Progenitor cell of endocrine pancreas (in vitro differentiated cells): ENCODE data around the gene ATE1. TPM values are rescaled to one million over a fixed set of nuclear protein-coding genes. Genes with fewer than 3 reads are reported as not detected.
"Not testable (repeated sequence)": the region's sequence is repeated elsewhere in the genome, so short reads cannot be mapped to it uniquely, and the experiment has no call there.

Source experiments
- DNase-seq: peaks from one replicate; pipeline ENCODE4 v3.0.0; 2021; ENCODE audit warnings: low spot score; ENCODE audit not compliant: unreplicated experiment
- H3K27ac Mint-ChIP-seq: 2 replicates; pipeline ENCODE4 v1.8.0; 2021; ENCODE audit warnings: mild to moderate bottlenecking, moderate library complexity, mixed read lengths
- H3K27me3 Mint-ChIP-seq: 2 replicates; pipeline ENCODE4 v1.8.0; 2021; ENCODE audit warnings: mixed read lengths
- H3K36me3 Mint-ChIP-seq: 2 replicates; pipeline ENCODE4 v1.8.0; 2022; ENCODE audit warnings: mixed read lengths; ENCODE audit not compliant: insufficient read depth
- H3K4me1 Mint-ChIP-seq: 2 replicates; pipeline ENCODE4 v1.8.0; 2021; ENCODE audit warnings: low read depth, mixed read lengths
- H3K4me3 Mint-ChIP-seq: 2 replicates; pipeline ENCODE4 v1.8.0; 2021; ENCODE audit warnings: low read depth, mild to moderate bottlenecking, moderate library complexity, mixed read lengths
- H3K9me3 Mint-ChIP-seq: 2 replicates; pipeline ENCODE4 v1.8.0; 2021; ENCODE audit warnings: low read depth, mixed read lengths
- CTCF ChIP-seq: fragments of 200-600 bp; sonication (generic); IDR thresholded peaks from one replicate; pipeline ENCODE4 v1.5.0; 2021; ENCODE audit warnings: antibody characterized with exemption, mild to moderate bottlenecking; ENCODE audit not compliant: unreplicated experiment
- total RNA-seq: library from RNA; stranded (reverse); gene quantifications from 2 replicates; pipeline ENCODE4 v1.2.1, GENCODE V29; 2021

ATE1 gene
- total RNA-seq, 1 donor from 2014 or later = 41.0 TPM

GRCh38 chr10:121832647-121833046, 95.2 kb downstream of the ATE1 start:
- peak overlapping the region; percentile 37 for H3K27ac Mint-ChIP-seq
- H3K27me3 Mint-ChIP-seq = no peaks in the 10 kb centered on the region
- peaks cover 42% of the 10 kb centered on the region for H3K4me1 Mint-ChIP-seq
- H3K36me3 Mint-ChIP-seq = peaks cover 20% of the 10 kb centered on the region
- no peak overlapping the region for H3K4me3 Mint-ChIP-seq
- TF ChIP-seq CTCF = no peak
- no peak for DNase-seq
- H3K9me3 Mint-ChIP-seq = no peaks in the 10 kb centered on the region

GRCh38 chr10:121831777-121832176, 96.1 kb downstream of the ATE1 start:
- no peak for DNase-seq
- Mint-ChIP-seq H3K4me3 (no peak overlapping the region), H3K27ac (peak overlapping the region; percentile 24), H3K27me3 (no peaks in the 10 kb centered on the region), H3K4me1 (peaks cover 40% of the 10 kb centered on the region), H3K9me3 (no peaks in the 10 kb centered on the region), H3K36me3 (peaks cover 25% of the 10 kb centered on the region)
- no peak for TF ChIP-seq CTCF

- TF ChIP-seq CTCF = no peak
- no peak overlapping the region for H3K27ac Mint-ChIP-seq
- H3K27me3 Mint-ChIP-seq = no peaks in the 10 kb centered on the region
- H3K36me3 Mint-ChIP-seq = peaks cover 27% of the 10 kb centered on the region
- peaks cover 39% of the 10 kb centered on the region for H3K4me1 Mint-ChIP-seq
- no peaks in the 10 kb centered on the region for H3K9me3 Mint-ChIP-seq
- H3K4me3 Mint-ChIP-seq = no peak overlapping the region
- DNase-seq = no peak
These were observed 96.6 kb downstream of the ATE1 start for GRCh38 chr10:121831237-121831636.

GRCh38 chr10:121830101-121830500, 97.7 kb downstream of the ATE1 start:
- H3K9me3 Mint-ChIP-seq = no peaks in the 10 kb centered on the region
- H3K4me1 Mint-ChIP-seq = peaks cover 29% of the 10 kb centered on the region
- H3K27me3 Mint-ChIP-seq = no peaks in the 10 kb centered on the region
- DNase-seq = no peak
- H3K27ac Mint-ChIP-seq = no peak overlapping the region
- H3K4me3 Mint-ChIP-seq = no peak overlapping the region
- H3K36me3 Mint-ChIP-seq = peaks cover 23% of the 10 kb centered on the region
- no peak for TF ChIP-seq CTCF

GRCh38 chr10:121828045-121828444, 99.8 kb downstream of the ATE1 start:
- DNase-seq = no peak
- Mint-ChIP-seq H3K27ac (no peak overlapping the region), H3K9me3 (no peaks in the 10 kb centered on the region), H3K4me3 (no peak overlapping the region), H3K27me3 (no peaks in the 10 kb centered on the region), H3K36me3 (peaks cover 21% of the 10 kb centered on the region), H3K4me1 (peaks cover 11% of the 10 kb centered on the region)
- TF ChIP-seq CTCF = no peak

GRCh38 chr10:121826773-121827172, 101.1 kb downstream of the ATE1 start:
- not testable (repeated sequence) for H3K27ac Mint-ChIP-seq, H3K4me1 Mint-ChIP-seq, H3K9me3 Mint-ChIP-seq, H3K27me3 Mint-ChIP-seq, DNase-seq, H3K4me3 Mint-ChIP-seq
- H3K36me3 Mint-ChIP-seq = peaks cover 18% of the 10 kb centered on the region
